ENCODE results near the gene ATP5F1C.

Gene ATP5F1C

DNA sequence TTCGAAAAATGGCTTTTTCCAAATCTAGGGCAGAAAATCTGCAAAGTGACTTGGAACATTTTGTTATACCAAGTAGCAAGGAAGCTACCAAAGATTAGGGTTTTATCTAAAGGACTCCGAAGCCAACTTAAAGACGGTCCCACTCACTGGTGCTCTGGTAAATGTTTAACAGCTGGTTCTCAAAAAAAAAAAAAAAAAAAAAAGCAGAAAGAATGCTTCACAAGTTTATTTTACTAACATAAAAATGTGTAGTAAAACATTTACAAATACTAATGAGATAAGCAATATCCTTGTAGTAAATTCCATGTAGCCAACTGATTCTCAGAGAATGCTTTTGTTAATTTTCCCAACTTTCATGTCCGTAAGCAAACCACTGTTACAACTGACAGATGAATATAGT, 68.7 kb downstream of the ATP5F1C start:
- H3K4me3 ChIP-seq (ENCODE audit: control insufficient read depth, low read depth, low read length), result no peak overlapping the region
- no peak for DNase-seq (ENCODE audit: low read depth)
- TF ChIP-seq, protein P1, sequence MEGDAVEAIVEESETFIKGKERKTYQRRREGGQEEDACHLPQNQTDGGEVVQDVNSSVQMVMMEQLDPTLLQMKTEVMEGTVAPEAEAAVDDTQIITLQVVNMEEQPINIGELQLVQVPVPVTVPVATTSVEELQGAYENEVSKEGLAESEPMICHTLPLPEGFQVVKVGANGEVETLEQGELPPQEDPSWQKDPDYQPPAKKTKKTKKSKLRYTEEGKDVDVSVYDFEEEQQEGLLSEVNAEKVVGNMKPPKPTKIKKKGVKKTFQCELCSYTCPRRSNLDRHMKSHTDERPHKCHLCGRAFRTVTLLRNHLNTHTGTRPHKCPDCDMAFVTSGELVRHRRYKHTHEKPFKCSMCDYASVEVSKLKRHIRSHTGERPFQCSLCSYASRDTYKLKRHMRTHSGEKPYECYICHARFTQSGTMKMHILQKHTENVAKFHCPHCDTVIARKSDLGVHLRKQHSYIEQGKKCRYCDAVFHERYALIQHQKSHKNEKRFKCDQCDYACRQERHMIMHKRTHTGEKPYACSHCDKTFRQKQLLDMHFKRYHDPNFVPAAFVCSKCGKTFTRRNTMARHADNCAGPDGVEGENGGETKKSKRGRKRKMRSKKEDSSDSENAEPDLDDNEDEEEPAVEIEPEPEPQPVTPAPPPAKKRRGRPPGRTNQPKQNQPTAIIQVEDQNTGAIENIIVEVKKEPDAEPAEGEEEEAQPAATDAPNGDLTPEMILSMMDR (conservative IDR thresholded peaks at IDR 0.05; ENCODE audit: control insufficient read depth, insufficient read depth, low read depth, low read length), result no peak

DNA sequence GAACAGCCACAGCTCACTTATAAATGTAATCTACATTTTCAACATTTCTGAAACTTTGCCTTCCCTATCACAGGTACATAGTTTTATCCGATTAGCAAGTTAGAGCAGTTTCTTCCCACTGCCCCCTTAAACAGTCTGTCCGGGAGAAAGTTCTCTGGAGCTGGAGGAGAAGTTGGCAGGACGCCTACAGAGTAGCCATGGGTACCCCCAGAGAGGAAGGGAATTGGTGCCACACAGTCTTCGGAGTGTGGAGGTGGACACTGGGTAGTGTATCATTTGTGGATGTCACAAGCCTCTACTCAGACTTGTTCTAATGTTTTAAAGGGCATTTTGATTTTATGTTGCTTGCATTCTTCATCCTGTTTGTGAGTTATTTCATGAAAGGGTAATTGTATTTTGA, 69.3 kb downstream of the ATP5F1C start:
- no peak overlapping the region for H3K4me3 ChIP-seq (ENCODE audit: control insufficient read depth, low read depth, low read length)
- TF ChIP-seq, protein P1 (conservative IDR thresholded peaks at IDR 0.05; ENCODE audit: control insufficient read depth, insufficient read depth, low read depth, low read length), result no peak
- DNase-seq (ENCODE audit: low read depth), result no peak

Measured in fibroblast of mammary gland (primary cell).